Natural killer cell treated with Interleukin-12 subunit alpha and Interleukin-12 subunit beta and Interleukin-15 and Interleukin-18, amount 100 ng/mL, for 72 hours (primary cell): ENCODE results near the gene COG5. TPM values are rescaled to one million over a fixed set of nuclear protein-coding genes. Genes with fewer than 3 reads are reported as not detected.
"Not testable (repeated sequence)": the region's sequence is repeated elsewhere in the genome, so short reads cannot be mapped to it uniquely, and the experiment has no call there.

Experiments used
- ATAC-seq, 2 donors: fragments of 150-1000 bp; cut with Tn5 transposase in 1 of 2; sonication (Bioruptor Pico), chemical (Tn5 transposase) in 1 of 2; 2 replicates each; pipeline ENCODE4 v1.10.0; 2021
- DNase-seq: peaks from one replicate; pipeline ENCODE4 v3.0.0; 2022; ENCODE audit warnings: low spot score
- H3K27ac Mint-ChIP-seq, 2 donors: 1 replicate in 1 of 2; 2 replicates in 1 of 2; pipeline ENCODE4 v1.8.0; 2022; ENCODE audit warnings: mixed read lengths in 2 of 2, mild to moderate bottlenecking in 1 of 2, moderate library complexity in 1 of 2
- H3K27me3 Mint-ChIP-seq, 2 donors: 1 replicate in 1 of 2; 2 replicates in 1 of 2; pipeline ENCODE4 v1.8.0; 2022; ENCODE audit warnings: mixed read lengths in 2 of 2
- H3K36me3 Mint-ChIP-seq: one replicate; pipeline ENCODE4 v1.8.0; 2022; ENCODE audit warnings: mixed read lengths
- H3K4me1 Mint-ChIP-seq, 2 donors: 1 replicate in 1 of 2; 2 replicates in 1 of 2; pipeline ENCODE4 v1.8.0; 2022; ENCODE audit warnings: low read depth in 2 of 2, mixed read lengths in 2 of 2, mild to moderate bottlenecking in 1 of 2
- H3K4me3 Mint-ChIP-seq: one replicate; pipeline ENCODE4 v1.8.0; 2022; ENCODE audit warnings: mixed read lengths
- H3K9me3 Mint-ChIP-seq: 2 replicates; pipeline ENCODE4 v1.8.0; 2022; ENCODE audit warnings: mixed read lengths
- total RNA-seq, 2 donors: library from RNA; stranded (reverse); gene quantifications; one replicate each; pipeline ENCODE4 v1.2.3, GENCODE V29; 2022

COG5 gene
- total RNA-seq, 2 donors from 2014 or later, result 41.0 to 56.2 TPM

GRCh38 chr7:107224374-107225223 lies 339.1 kb downstream of the COG5 start:
- no peaks in the 10 kb centered on the region for H3K4me1 Mint-ChIP-seq
- DNase-seq, result no peak
- no peaks in the 10 kb centered on the region for H3K36me3 Mint-ChIP-seq
- H3K4me3 Mint-ChIP-seq, result no peak overlapping the region
- ATAC-seq, result no peak
- no peaks in the 10 kb centered on the region for H3K27me3 Mint-ChIP-seq
- no peaks in the 10 kb centered on the region for H3K9me3 Mint-ChIP-seq
- H3K27ac Mint-ChIP-seq, result no peak overlapping the region

- not testable (repeated sequence) for H3K4me1 Mint-ChIP-seq, H3K9me3 Mint-ChIP-seq, H3K27me3 Mint-ChIP-seq, H3K4me3 Mint-ChIP-seq, DNase-seq, H3K27ac Mint-ChIP-seq, ATAC-seq, H3K36me3 Mint-ChIP-seq
Measured at GRCh38 chr7:107220806-107221205, 342.9 kb downstream of the COG5 start.

GRCh38 chr7:107220356-107220755 lies 343.4 kb downstream of the COG5 start:
- no peaks in the 10 kb centered on the region for H3K36me3 Mint-ChIP-seq
- no peaks in the 10 kb centered on the region for H3K27me3 Mint-ChIP-seq
- no peak for DNase-seq
- H3K9me3 Mint-ChIP-seq, result no peaks in the 10 kb centered on the region
- no peak for ATAC-seq
- no peak overlapping the region for H3K4me3 Mint-ChIP-seq
- H3K27ac Mint-ChIP-seq, result no peak overlapping the region
- H3K4me1 Mint-ChIP-seq, result peaks cover 3 to 6% of the 10 kb centered on the region in 2 donors

- Mint-ChIP-seq H3K27me3 (no peaks in the 10 kb centered on the region), H3K4me1 (peaks cover 6 to 7% of the 10 kb centered on the region in 2 donors), H3K4me3 (no peak overlapping the region), H3K27ac (no peak overlapping the region), H3K9me3 (no peaks in the 10 kb centered on the region), H3K36me3 (peaks cover 6% of the 10 kb centered on the region)
- ATAC-seq (no peak), DNase-seq (no peak)
Measured at GRCh38 chr7:107219563-107220244, 344.0 kb downstream of the COG5 start.

GRCh38 chr7:107213945-107214344 lies 349.8 kb downstream of the COG5 start:
- no peak for DNase-seq
- Mint-ChIP-seq H3K9me3 (peaks cover 2% of the 10 kb centered on the region), H3K4me3 (no peak overlapping the region), H3K27me3 (no peaks in the 10 kb centered on the region), H3K4me1 (peaks cover 3 to 6% of the 10 kb centered on the region in 2 donors), H3K27ac (no peak overlapping the region), H3K36me3 (peaks cover 22% of the 10 kb centered on the region)
- ATAC-seq, result no peak

- Mint-ChIP-seq H3K36me3 (peaks cover 24% of the 10 kb centered on the region), H3K27me3 (no peaks in the 10 kb centered on the region), H3K9me3 (peaks cover 2% of the 10 kb centered on the region), H3K4me1 (peaks cover under 1 to 3% of the 10 kb centered on the region in 2 donors), H3K4me3 (no peak overlapping the region), H3K27ac (no peak overlapping the region)
- DNase-seq, result no peak
- no peak for ATAC-seq
Measured at GRCh38 chr7:107213193-107213788, 350.4 kb downstream of the COG5 start.

- Mint-ChIP-seq H3K27me3 (no peaks in the 10 kb centered on the region), H3K4me3 (no peak overlapping the region), H3K9me3 (peaks cover 2% of the 10 kb centered on the region), H3K36me3 (peaks cover 24% of the 10 kb centered on the region), H3K4me1 (peaks cover 0 to 3% of the 10 kb centered on the region in 2 donors), H3K27ac (no peak overlapping the region)
- ATAC-seq (no peak), DNase-seq (no peak)
Measured at GRCh38 chr7:107212725-107213124, 351.0 kb downstream of the COG5 start.

GRCh38 chr7:107210400-107210799 lies 353.3 kb downstream of the COG5 start:
- H3K36me3 Mint-ChIP-seq, result peaks cover 24% of the 10 kb centered on the region
- H3K4me3 Mint-ChIP-seq, result no peak overlapping the region
- no peaks in the 10 kb centered on the region for H3K27me3 Mint-ChIP-seq
- peaks cover 0 to 3% of the 10 kb centered on the region in 2 donors for H3K4me1 Mint-ChIP-seq
- no peak overlapping the region for H3K27ac Mint-ChIP-seq
- ATAC-seq (no peak), DNase-seq (no peak)
- peaks cover 2% of the 10 kb centered on the region for H3K9me3 Mint-ChIP-seq

- Mint-ChIP-seq H3K27me3 (no peaks in the 10 kb centered on the region), H3K27ac (no peak overlapping the region)
Measured at GRCh38 chr7:107209565-107209964, 354.2 kb downstream of the COG5 start.

GRCh38 chr7:107208563-107208962 lies 355.2 kb downstream of the COG5 start:
- Mint-ChIP-seq H3K9me3 (no peaks in the 10 kb centered on the region), H3K36me3 (peaks cover 18% of the 10 kb centered on the region), H3K4me3 (no peak overlapping the region), H3K27me3 (no peaks in the 10 kb centered on the region), H3K4me1 (peaks cover 0 to 8% of the 10 kb centered on the region in 2 donors), H3K27ac (no peak overlapping the region)
- DNase-seq, result no peak
- ATAC-seq, result no peak

More at GRCh38 chr7:107209565-107209964, 354.2 kb downstream of the COG5 start:
- ATAC-seq (no peak), DNase-seq (no peak)
- peaks cover 0 to 5% of the 10 kb centered on the region in 2 donors for H3K4me1 Mint-ChIP-seq
- H3K4me3 Mint-ChIP-seq, result no peak overlapping the region
- peaks cover 23% of the 10 kb centered on the region for H3K36me3 Mint-ChIP-seq
- H3K9me3 Mint-ChIP-seq, result peaks cover 2% of the 10 kb centered on the region

- peaks cover 0 to 8% of the 10 kb centered on the region in 2 donors for H3K4me1 Mint-ChIP-seq
- ATAC-seq (no peak), DNase-seq (no peak)
- no peaks in the 10 kb centered on the region for H3K9me3 Mint-ChIP-seq
- H3K27ac Mint-ChIP-seq, result no peak overlapping the region
- no peaks in the 10 kb centered on the region for H3K27me3 Mint-ChIP-seq
- H3K4me3 Mint-ChIP-seq, result no peak overlapping the region
- H3K36me3 Mint-ChIP-seq, result peaks cover 18% of the 10 kb centered on the region
Measured at GRCh38 chr7:107208024-107208521, 355.6 kb downstream of the COG5 start.

- DNase-seq (no peak), ATAC-seq (no peak)
- Mint-ChIP-seq H3K9me3 (no peaks in the 10 kb centered on the region), H3K27ac (no peak overlapping the region), H3K4me1 (peaks cover 0 to 8% of the 10 kb centered on the region in 2 donors), H3K4me3 (no peak overlapping the region), H3K27me3 (no peaks in the 10 kb centered on the region), H3K36me3 (peaks cover 18% of the 10 kb centered on the region)
Measured at GRCh38 chr7:107207459-107207858, 356.3 kb downstream of the COG5 start.

- H3K9me3 Mint-ChIP-seq, result no peaks in the 10 kb centered on the region
- H3K4me3 Mint-ChIP-seq, result no peak overlapping the region
- H3K27ac Mint-ChIP-seq, result no peak overlapping the region
- DNase-seq, result no peak
- no peak for ATAC-seq
- H3K4me1 Mint-ChIP-seq, result peaks cover 0 to 8% of the 10 kb centered on the region in 2 donors
- H3K27me3 Mint-ChIP-seq, result no peaks in the 10 kb centered on the region
- peaks cover 18% of the 10 kb centered on the region for H3K36me3 Mint-ChIP-seq
Measured at GRCh38 chr7:107206706-107207105, 357.0 kb downstream of the COG5 start.

- Mint-ChIP-seq H3K36me3 (peaks cover 18% of the 10 kb centered on the region), H3K4me3 (no peak overlapping the region), H3K9me3 (no peaks in the 10 kb centered on the region), H3K4me1 (peaks cover 0 to 8% of the 10 kb centered on the region in 2 donors), H3K27me3 (no peaks in the 10 kb centered on the region), H3K27ac (no peak overlapping the region)
- ATAC-seq (no peak), DNase-seq (no peak)
Measured at GRCh38 chr7:107206136-107206535, 357.6 kb downstream of the COG5 start.
